ENCODE results near the gene ATP2B2.

ATP2B2 gene

DNA sequence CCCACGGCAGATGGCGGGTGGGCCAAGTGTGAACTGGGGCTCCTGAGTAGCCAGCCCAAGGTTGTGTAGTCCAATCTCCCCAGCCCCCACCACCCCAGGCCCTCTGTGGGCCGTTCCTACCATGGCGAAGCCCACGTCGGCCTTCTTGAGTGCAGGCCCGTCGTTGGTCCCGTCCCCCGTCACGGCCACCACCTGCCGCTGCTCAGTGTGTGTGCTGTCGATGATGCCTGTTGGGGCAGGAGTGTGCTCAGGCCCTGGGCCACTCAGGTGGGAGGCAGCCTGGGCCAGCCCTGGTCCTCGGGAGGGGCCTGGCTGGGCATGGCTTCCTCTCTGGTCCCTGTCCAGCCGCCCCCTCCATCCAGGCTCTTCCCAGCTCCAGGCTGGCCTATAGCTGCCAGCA lies 159.5 kb downstream of the ATP2B2 start:
- no peak for DNase-seq (ENCODE audit: low read depth, low spot score)

DNA sequence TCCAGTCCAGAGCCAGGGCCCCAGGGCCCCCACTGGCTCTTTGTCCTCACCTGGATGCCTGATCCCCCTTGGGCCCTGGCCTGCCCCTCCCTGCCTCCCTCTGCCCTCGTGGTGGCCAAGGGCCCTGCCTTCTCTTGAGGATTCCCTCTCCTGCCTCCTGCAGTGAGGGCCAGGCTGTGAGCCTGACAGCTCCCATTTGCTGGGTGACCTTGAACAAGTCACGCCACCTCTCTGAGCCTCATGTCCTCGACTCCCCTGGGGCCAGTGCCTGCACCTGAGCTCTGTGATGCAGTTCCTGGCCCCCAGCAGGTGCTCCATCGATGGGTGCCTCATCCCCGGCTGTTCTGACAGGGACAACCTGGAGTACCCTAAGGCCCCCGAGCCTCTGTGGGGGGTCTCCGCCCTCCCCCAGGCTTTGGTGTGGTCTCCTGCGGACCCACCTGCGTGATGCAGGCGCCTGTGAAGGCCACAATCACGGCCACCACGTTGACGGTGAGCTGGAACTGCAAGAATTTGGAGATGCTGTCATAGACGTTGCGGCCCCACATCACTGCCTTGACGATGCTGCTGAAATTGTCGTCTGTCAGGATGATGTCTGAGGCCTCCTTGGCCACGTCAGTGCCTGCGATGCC lies 160.3 kb downstream of the ATP2B2 start:
- DNase-seq (ENCODE audit: low read depth, low spot score), result no peak

DNA sequence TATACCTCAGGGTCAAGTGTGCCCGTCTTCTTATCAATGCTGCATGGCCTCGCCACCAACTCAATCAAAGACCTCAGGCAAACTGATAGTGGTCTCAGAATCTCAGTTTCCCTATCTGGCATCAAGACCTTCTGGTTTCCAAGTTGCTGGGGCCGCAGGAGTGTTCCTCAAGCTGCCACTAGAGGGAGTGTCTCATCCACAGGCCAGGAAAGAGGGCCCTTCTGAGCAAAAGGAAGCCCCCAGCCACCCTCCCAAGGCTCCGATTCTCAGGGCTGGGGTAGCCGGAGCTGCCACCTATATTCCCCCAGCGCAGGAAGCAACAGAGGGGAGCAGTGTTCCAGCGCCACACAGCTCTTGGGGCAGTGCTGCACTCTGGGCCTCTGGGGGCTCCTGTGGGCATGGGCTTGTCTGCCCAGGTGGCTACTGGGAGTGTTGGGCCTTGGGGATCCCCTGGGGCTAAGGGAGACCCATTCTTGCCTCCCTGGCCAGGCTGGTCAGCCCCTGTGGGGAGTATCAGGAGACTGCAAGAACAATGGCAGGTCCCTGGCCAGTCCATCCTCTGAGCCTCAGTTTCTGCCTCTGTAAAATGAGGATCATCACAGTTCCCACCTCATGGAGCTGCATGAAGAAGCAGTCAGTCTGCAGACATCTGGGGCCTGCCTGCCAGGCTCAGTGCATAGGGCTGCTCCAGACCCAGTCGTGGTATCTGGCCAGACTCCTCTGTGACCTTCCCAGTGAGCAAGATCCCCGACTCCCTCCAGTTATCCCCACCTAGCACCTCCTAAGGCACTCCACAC lies 161.0 kb downstream of the ATP2B2 start:
- peak; percentile 25 for DNase-seq (ENCODE audit: low read depth, low spot score)

DNA sequence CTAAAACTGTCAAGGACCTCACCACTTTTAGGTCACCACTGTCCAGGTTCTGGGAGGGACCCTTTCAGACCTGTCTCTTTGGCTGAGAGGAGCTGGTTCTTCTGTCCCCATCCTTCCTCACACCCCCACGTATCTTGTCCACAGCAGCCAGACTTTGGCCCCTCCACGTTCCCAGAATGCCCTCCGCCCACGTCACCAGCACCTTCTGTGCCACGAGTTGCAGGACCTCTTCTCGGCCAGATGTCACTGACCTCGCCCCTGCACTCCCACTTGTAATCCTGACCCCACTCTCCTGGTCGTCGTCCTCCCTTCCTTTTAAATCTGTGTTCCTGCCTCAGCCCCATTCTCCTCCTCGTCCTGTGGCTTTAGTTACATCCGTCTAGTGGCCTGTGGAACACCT lies 161.9 kb downstream of the ATP2B2 start:
- DNase-seq (ENCODE audit: low read depth, low spot score), result no peak

DNA sequence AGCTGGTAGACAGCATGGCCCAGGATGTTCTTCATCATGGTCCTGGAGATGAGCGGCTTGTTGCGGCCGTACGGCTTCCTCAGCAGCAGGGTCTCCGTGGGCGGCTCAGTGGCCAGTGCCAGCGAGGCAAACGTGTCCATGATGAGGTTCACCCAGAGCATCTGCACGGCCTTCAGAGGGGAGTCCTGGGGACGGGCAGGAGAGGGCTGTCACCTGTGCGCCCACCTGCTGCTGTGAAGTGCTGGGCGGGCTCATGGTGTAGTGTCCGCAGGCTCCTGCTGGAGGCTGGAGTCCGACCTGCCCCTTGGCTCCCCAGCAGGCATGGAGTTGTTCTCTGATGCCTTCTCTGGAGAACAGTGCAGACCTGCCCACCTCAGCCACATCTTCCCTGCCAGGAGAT lies 162.6 kb downstream of the ATP2B2 start:
- no peak for DNase-seq (ENCODE audit: low read depth, low spot score)

DNA sequence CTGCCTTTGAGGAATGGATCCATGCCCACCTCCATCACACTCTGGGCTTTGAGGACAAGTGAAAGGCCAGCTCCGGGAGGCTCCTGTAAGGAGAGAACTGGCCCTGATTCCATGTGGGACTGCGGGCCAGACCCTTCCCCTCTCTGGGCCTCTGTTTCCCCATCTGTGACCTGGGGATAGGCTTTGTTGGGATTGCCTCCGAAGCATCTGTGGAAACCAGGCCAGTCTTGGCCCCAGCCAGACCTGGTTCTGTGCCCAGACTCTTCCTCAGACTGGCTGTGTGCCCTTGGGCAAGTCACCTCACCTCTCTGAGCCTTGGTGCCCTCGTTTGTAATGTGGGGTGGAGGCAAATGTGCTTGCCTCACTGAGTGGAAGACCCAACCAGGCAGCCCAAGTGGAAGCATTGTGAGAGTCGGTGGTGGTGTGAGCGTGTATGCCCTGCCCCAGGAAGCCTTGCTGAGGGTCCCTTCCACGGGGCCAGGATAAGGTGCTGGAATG lies 163.4 kb downstream of the ATP2B2 start:
- DNase-seq (ENCODE audit: low read depth, low spot score), result no peak

DNA sequence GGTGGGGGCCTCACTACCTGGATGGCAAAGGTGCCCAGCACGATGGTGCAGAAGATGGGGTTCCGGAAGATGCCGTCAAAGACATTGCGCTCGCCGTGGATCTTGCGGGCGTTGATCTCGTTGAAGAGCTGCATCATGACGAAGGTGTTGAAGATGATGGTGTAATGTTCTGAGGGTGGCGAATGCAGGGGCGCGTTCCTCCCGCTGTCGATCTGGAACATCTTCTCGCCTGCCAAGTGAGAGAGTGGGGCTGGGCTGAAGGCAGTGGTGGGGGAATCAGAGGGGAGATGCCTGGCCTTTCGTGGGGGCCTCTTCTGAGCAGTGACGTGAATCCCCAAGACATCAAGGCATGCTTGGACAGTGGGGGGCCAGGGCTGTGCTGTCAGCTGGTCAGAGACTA lies 164.9 kb downstream of the ATP2B2 start:
- no peak for DNase-seq (ENCODE audit: low read depth, low spot score)

DNA sequence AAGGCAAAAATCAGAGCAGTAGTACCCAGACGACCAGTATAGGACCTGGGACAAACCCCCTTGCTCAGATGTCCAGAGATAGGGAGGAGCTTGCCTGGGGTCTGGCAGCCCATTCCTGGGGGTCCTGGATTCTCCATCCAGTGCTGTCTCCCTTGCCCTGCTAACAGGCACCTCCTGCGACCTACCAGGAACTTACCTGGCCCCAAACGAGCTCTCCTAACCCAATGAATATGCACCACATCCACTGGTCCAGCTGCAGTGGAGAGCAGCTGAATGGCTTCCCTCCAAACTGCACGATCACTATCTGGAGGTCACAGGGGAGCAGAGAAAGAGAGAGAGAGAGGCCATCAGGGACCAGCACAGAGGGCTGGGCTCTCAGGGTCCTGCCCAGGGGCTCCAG lies 165.3 kb downstream of the ATP2B2 start:
- DNase-seq (ENCODE audit: low read depth, low spot score), result no peak

DNA sequence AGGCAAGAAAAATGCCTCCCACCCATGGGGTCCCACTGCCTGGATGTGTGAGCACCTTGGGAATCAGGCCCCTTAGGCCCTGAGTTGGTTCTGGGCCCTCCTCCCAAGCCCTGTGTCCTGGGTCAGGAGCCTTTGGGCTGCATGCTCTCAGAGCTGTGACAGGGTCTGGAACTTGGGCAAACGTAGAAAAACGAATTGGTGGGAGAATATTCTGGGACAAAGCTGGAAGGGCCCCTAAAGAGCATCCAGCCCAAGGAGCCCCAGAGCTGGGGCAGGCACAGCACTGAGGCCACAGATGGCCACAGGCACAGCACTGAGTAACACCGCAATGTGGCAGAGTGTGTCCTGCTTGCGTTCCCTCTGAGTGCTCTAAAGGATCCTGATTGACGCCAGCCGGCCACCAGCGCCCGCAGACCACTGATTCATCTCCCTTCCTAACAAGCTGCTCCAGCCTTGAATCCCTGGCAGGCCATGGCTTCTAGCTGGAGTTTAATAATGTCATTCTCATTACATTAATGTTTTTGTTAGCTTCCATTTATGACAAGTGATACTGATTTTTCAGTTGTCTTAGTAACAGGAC lies 165.9 kb downstream of the ATP2B2 start:
- no peak for DNase-seq (ENCODE audit: low read depth, low spot score)

DNA sequence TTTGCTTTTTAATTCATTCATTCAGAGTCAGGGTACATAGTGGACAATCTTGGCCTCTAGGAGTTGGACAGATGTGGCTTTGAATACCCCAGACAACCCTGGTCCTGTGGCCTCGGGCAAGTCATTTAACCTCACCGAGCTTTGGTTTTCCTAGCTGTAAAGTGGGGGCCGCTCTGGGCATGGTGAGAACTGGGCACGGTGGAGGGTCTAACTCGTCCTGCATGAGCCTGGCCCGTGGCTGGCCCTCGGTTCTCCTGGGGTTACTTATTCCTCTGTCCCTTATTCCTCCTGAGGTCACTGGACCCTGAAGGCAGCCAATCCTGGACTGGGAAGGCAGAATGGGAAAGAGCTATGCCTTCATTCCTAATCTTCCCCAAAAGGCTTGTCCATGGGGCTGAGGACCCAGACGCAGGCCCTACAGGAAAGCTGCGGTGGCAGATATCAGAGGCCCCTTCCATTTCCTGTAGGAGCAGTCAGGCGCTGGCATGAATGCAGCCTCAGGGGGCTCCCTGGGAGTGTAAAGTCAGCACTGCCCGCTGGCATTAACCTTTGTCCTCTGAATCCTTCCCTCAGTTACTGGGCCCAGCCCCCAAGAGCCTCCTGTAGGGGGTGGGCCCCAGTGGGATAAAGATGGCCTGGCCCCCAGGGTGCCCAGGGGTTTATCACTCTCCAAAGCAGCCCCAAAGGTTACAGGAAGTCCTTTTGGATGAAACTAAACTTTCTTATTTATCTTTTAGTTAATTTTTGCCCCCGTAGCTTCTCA lies 166.6 kb downstream of the ATP2B2 start:
- no peak for DNase-seq (ENCODE audit: low read depth, low spot score)

DNA sequence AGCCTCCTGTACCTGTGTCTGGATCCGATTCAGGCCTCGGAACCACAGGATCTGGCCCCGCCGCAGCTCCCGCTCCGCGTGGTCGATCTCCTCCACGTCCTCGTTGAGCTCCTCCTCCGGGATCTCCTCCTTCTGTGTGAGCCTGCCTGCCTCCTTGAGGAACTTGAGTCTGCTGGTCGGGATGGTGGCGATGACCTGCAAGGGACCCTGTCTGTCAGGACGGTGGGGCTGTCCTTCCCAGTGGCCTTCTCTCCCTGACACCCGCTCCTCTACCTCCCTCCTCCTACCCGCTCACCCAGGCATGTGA lies 167.3 kb downstream of the ATP2B2 start:
- no peak for DNase-seq (ENCODE audit: low read depth, low spot score)

DNA sequence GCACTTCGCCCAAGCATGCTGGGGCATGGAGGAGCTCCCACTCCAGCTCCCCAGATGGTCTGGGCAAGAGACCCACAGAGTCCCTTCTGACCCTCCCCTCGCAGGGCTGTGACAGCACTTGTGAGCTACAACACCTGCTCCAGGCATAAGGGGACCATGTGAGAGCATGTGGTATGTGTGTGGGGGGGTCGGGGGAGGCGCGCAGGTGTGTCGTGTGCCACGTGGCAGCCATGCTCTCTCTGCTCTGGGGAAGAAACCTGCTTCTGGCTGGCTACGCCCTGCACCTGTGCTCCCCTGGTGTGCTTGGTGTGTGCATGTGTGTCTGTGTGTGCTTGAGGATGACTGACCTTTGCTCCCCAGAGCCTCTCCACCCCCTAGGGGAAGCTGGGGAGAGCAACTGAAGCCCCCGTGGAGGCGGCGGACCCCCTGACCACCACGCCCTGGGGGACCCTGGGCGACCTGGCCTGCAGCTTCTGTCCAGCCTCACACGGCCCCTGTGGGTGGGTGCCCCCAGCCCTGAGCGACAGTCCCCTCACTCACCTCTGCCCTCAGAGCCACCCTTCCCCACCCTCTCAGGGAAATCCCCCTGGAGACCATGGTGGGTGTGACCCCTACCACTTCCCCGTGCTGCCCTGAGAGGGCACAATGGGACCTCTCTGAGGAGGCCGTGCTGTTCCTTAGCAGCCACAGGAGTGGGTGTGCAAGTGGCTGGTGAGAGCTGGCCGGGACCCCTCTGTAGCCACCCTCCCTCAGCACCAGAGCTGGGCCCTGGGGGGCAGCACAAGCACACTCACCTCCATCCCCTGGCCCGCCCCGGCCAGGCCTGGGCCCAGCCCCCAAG lies 167.8 kb downstream of the ATP2B2 start:
- no peak for DNase-seq (ENCODE audit: low read depth, low spot score)

DNA sequence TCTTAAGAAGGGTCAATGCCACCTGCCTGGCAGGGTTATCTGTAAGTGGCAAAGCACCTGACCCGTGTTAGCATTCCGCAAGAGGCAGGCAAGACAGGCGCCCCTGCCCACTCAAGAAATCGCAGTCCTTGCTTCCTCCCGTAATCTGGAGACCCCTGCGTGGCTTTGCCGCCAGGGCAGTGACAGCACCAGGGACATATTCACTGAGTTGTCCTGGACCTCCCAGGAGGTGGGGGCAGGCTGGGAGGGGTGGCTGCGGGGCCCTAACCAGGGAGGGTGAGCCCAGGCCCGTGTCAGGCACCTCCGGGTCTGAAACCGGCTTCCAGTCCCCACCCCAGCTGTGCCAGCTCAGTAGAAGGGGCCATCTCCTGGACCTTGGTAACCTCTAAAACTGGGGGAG lies 168.6 kb downstream of the ATP2B2 start:
- DNase-seq (ENCODE audit: low read depth, low spot score), result no peak

DNA sequence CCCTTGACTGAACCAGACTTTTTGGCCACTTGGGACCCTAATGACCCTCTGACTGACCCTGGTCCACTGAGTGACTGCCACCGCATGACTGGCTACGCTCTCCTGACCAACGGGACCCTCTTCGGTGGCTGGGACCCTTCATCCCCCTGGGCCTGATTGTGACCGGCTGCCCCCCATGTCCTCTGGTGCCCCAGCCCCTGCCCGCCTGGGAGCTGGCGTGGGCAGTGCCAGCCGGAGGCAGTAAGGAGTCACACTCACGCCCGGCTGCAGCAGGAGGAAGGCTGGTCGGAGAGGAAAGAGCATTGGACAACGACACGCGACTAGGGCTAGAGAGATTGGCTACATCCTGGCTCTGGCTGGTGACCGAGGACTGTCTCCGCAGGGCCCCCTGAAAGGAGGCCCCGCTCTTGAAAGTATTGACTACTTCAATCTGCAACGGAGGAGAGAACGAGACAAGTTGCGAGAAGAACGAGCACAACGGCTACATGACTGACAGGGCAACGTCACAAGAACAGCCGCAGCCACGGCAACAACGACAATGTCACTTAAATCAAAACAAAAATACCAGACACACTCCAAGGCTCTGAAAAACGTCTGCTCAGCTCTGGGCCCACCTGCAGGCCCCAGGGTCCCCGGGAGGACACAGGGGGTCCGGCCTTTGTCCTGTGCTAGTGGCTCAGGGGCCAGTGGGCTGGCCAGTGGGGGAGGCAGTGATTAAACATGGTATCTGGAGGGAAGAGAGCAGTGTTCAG lies 169.3 kb downstream of the ATP2B2 start:
- DNase-seq (ENCODE audit: low read depth, low spot score), result no peak

DNA sequence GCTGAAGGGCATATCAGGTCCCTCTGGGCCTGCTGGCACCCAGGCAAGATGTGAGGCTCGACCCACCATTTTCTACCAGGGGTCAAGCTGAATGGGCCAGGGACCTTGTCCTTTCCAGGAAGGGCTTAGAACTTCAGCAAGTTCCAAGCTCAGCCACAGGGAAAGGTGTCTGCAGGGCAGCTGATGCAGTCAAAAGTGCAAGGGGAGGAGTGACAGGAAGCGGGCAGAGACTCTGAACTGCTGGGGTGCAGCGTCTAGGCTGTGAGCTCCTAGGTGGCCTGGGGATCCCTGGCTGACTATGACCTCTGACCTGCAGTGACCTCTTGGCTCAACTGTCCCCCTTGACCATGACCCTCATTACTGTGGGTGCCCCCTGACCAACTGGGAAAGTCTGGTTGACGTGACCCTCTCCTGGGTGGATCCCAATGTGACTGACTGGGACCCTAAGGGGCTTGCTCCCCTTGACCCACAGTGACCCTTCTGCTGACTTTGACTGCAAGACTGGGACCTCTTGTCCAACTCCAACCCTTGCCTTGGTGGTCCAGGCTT lies 170.1 kb downstream of the ATP2B2 start:
- no peak for DNase-seq (ENCODE audit: low read depth, low spot score)

DNA sequence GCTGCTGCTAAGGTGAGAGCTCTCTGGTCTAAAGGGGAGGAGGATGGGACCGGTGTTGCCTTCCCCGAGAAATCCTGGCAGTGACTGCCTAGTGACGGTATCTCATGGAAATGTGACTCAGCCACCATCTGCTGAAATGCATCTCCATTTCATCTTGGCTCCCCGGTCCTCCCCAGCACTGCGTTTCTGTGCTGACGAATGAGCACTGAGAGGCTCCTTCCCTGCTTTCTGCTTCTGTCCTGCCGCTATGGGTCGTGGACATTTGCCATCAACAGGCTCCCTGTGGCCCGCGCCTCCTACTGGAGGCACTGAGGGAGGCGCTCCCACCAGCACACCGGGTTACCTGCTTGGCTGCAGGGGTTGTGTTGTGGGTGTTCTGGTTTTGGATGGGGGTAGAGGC lies 170.9 kb downstream of the ATP2B2 start:
- DNase-seq (ENCODE audit: low read depth, low spot score), result no peak

DNA sequence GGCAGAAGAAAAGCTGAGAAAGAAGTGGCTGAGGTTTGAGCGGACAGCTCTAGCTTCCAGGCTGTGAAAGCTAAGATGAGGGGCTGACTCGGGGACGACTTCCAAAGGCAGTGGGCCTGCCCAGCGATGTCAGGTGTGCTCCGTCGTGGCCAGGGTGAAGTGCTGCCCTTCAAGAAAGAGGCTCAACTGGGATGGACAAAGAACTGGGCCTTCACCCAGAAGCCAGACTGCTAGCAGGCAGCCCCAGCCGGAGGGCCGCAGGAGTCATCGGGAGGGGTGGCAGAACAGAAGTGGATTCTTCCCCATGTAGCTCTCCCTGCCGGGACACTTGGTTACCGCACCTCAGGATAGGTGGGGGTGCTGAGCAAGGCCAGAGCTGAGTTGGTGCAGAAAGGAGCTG lies 171.3 kb downstream of the ATP2B2 start:
- no peak for DNase-seq (ENCODE audit: low read depth, low spot score)

DNA sequence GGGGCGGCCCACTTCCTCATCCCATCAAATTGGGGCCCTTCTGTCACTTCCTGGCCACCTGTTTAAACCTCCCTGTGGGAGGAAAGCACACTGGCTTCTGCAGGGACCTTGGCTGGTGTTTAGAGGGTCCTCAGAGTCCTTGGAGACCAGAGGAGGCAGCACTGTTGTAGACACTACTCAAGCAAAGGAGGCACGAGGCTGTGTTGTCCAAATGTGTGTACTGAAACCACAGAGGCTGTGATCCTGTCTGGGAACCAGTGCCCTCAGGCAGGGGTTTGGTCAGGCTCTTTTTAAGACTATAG lies 172.1 kb downstream of the ATP2B2 start:
- no peak for DNase-seq (ENCODE audit: low read depth, low spot score)

DNA sequence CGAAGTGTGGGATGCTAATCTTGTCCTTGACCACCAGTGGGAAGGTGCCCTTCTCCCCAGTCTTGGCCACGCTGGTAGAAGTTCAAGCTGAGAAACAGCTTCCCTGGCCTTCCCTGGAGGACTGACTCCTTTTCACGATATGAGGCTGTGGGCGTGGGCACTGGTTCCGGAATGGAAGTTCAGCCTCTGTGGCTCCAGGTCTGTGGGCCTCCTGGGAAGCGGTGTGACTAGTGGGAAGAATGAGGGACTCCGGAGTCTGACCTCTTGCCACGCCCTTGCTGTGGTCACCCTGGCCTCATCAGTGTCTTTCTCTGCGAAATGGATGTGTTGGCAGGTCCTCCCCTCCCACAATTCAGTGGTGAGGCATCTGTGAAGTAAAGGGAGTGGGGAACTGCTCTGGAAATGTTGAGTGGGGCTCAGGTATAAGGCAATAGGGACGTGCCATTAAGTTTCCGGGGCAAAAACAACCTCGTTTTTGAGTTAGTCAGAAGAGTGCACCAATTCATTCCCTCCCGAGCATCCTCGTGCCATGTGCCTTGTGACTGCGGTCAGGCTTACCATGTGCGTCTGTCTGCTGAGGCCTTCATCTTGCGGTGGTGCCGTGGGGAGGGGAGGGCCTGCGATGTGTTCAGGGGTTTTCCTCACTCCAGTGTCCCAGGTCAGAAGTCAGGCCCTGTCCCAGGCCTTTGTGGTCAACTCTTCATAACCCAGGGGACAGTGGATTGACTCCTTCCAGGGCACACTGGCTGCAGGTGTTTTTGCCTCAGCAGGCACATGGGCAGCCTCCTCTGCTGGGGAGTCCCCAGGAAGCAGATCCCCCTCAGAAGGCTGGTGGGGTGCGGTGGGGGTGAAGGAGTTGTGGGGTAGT lies 172.7 kb downstream of the ATP2B2 start:
- DNase-seq (ENCODE audit: low read depth, low spot score), result no peak

DNA sequence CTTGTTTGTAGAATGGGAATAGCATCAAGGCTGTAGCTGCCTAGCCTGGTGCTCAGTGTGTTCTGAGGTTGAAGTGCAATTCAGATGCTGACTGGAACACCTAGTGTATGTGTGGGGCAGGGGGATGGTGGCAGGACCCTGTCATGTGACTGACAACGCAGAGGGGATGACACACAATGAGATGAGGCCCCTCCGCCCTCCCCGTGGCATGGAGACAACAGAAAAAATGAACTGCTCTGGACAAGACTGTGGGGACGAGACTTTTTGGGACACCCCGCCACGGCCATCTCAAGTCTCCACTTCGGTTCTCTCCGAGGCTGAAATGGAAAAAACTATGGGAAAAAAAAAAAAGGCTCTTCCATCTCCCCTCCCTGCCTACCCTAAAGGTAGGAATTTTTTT lies 174.1 kb downstream of the ATP2B2 start:
- DNase-seq (ENCODE audit: low read depth, low spot score), result no peak

All from activated CD4-positive, CD25-positive, alpha-beta regulatory T cell treated with anti-CD3 and anti-CD28 coated beads, Interleukin-2, amount 50 U/mL, for 16 hours (primary cell).